Prostate gland (tissue), 2 donors: ENCODE measurements around the gene C10orf62. TPM values are rescaled to one million over a fixed set of nuclear protein-coding genes. Genes with fewer than 3 reads are reported as not detected.

Source experiments
- DNase-seq: peaks from one replicate; pipeline ENCODE4 v3.0.0-alpha.2; 2019; ENCODE audit warnings: low spot score
- H3K27ac ChIP-seq, 2 donors: fragments of 200-600 bp; sonication (generic); 2 replicates each; pipeline ENCODE4 v1.5.1; 2017 to 2019
- H3K27me3 ChIP-seq: fragments of 200-600 bp; sonication (generic); replicated peaks from 2 replicates; pipeline ENCODE4 v1.5.1; 2019; ENCODE audit not compliant: insufficient read depth
- H3K36me3 ChIP-seq, 2 donors: fragments of 200-600 bp; sonication (generic); 1 replicate in 1 of 2; 2 replicates in 1 of 2; pipeline versions ENCODE4 v1.5.1 to v1.8.1; 2017 to 2019
- H3K4me1 ChIP-seq: fragments of 200-600 bp; sonication (generic); replicated peaks from 2 replicates; pipeline ENCODE4 v1.5.1; 2019
- H3K4me3 ChIP-seq, 2 donors: fragments of 200-600 bp; sonication (generic); 2 replicates each; pipeline ENCODE4 v1.5.1; 2017 to 2019
- H3K9me3 ChIP-seq: fragments of 200-600 bp; sonication (generic); 2 replicates; pipeline ENCODE4 v1.5.1; 2017
- CTCF ChIP-seq, 4 experiments: fragments of 200-600 bp in 2 of 4; fragments of 450-650 bp in 2 of 4; sonication (generic) in 2 of 4; IDR thresholded peaks; 1 replicate in 3 of 4; 2 replicates in 1 of 4; pipeline ENCODE4 v1.5.1; 2016 to 2019; ENCODE audit warnings: antibody characterized with exemption in 4 of 4, mild to moderate bottlenecking in 2 of 4, moderate library complexity in 2 of 4
- POLR2A ChIP-seq: fragments of 450-650 bp; IDR thresholded peaks from one replicate; pipeline ENCODE4 v1.6.1; 2016; ENCODE audit warnings: antibody characterized with exemption, mild to moderate bottlenecking
- POLR2AphosphoS5 ChIP-seq: sonication (generic); formaldehyde crosslinking; IDR thresholded peaks from one replicate; pipeline ENCODE4 v1.6.1; 2017; ENCODE audit warnings: antibody characterized with exemption
- WGBS: methylation state at CpG from one replicate; pipeline ENCODE4 v1.1.5; 2018; 5-methylcytosine and 5-hydroxymethylcytosine counted together
- intact Hi-C: fragments of 100-400 bp; cut with DNase I; formaldehyde crosslinking; loops from one replicate; pipeline ENCODE4 v1.14.2; 2022
- total RNA-seq, 2 donors: library from RNA; depleted of rRNA; stranded (reverse); fragments of >200 nt; gene quantifications; one replicate each; pipeline ENCODE4 v1.1.0, GENCODE V29; 2016

The C10orf62 gene
- total RNA-seq, 2 donors from 2014 or later = 14.0 TPM; not detected in 1

GRCh38 chr10:97570146-97570788, 19.3 kb upstream of the C10orf62 start:
- no peak overlapping the region for H3K27ac ChIP-seq
- no peak for TF ChIP-seq POLR2A
- TF ChIP-seq CTCF (IDR thresholded peaks at IDR 0.05) = no peak
- TF ChIP-seq POLR2AphosphoS5 = no peak
- H3K4me1 ChIP-seq = no peaks in the 10 kb centered on the region
- no peaks in the 10 kb centered on the region for H3K36me3 ChIP-seq
- H3K9me3 ChIP-seq = no peaks in the 10 kb centered on the region
- 92% methylated on average over 26 of the region's 33 CpGs for WGBS
- H3K27me3 ChIP-seq = no peaks in the 10 kb centered on the region
- no peak overlapping the region for H3K4me3 ChIP-seq
- DNase-seq = no peak
- intact Hi-C loops = no loop called here

GRCh38 chr10:97570789-97571471, 18.6 kb upstream of the C10orf62 start:
- H3K4me3 ChIP-seq = no peak overlapping the region
- intact Hi-C loops = no loop called here
- no peaks in the 10 kb centered on the region for H3K36me3 ChIP-seq
- no peak overlapping the region for H3K27ac ChIP-seq
- no peak for TF ChIP-seq POLR2A
- no peak for TF ChIP-seq POLR2AphosphoS5
- no peak for TF ChIP-seq CTCF (IDR thresholded peaks at IDR 0.05)
- no peak for DNase-seq
- no peaks in the 10 kb centered on the region for H3K9me3 ChIP-seq
- no peaks in the 10 kb centered on the region for H3K27me3 ChIP-seq
- H3K4me1 ChIP-seq = no peaks in the 10 kb centered on the region
- WGBS = 54% methylated on average over 5 of the region's 5 CpGs

- Histone ChIP-seq H3K4me1 (no peaks in the 10 kb centered on the region), H3K27ac (peak overlapping the region; percentile 50 to 55), H3K27me3 (no peaks in the 10 kb centered on the region), H3K4me3 (no peak overlapping the region), H3K9me3 (no peaks in the 10 kb centered on the region), H3K36me3 (no peaks in the 10 kb centered on the region)
- DNase-seq = peak; percentile 49
- TF ChIP-seq CTCF (IDR thresholded peaks at IDR 0.05) = no peak
- TF ChIP-seq POLR2A = no peak
- TF ChIP-seq POLR2AphosphoS5 = peak; percentile 64
- intact Hi-C loops = loop anchor here (2.0 kb wide), 1 partner anchor 41 kb away; no protein-coding TSS in a partner anchor
- 62% methylated on average over 3 of the region's 3 CpGs for WGBS
Observed at GRCh38 chr10:97571622-97572021, 17.9 kb upstream of the C10orf62 start.

- H3K4me1 ChIP-seq = no peaks in the 10 kb centered on the region
- no peaks in the 10 kb centered on the region for H3K36me3 ChIP-seq
- no peak for TF ChIP-seq POLR2A
- peak; percentile 33 for TF ChIP-seq POLR2AphosphoS5
- peak; percentile 47 to 90 (median 73) for TF ChIP-seq CTCF (IDR thresholded peaks at IDR 0.05)
- peak within 1 kb of the TSS; percentile 50 to 55 for H3K27ac ChIP-seq
- H3K4me3 ChIP-seq = no peak within 1 kb of the TSS
- no peaks in the 10 kb centered on the region for H3K27me3 ChIP-seq
- WGBS = 67% methylated on average over 16 of the region's 16 CpGs
- DNase-seq = peak; percentile 74
- intact Hi-C loops = loop anchor here (2.0 kb wide), 1 partner anchor 40 kb away; no protein-coding TSS in a partner anchor
- H3K9me3 ChIP-seq = no peaks in the 10 kb centered on the region
Observed at GRCh38 chr10:97572214-97572989, 17.1 kb upstream of the C10orf62 start, which contains the start of gene ANKRD2. TSS of gene ANKRD2 (plus strand) at chr10:97572779. CDS start at chr10:97572789, 10 bp downstream.
